Measurements from ENCODE around the gene RIPK3. TPM values are rescaled to one million over a fixed set of nuclear protein-coding genes. Genes with fewer than 3 reads are reported as not detected.
"Not testable (repeated sequence)": the region's sequence is repeated elsewhere in the genome, so short reads cannot be mapped to it uniquely, and the experiment has no call there.

The RIPK3 gene
- polyA plus RNA-seq, 5 donors = 2.1 to 3.6 (median 2.8) TPM

DNA sequence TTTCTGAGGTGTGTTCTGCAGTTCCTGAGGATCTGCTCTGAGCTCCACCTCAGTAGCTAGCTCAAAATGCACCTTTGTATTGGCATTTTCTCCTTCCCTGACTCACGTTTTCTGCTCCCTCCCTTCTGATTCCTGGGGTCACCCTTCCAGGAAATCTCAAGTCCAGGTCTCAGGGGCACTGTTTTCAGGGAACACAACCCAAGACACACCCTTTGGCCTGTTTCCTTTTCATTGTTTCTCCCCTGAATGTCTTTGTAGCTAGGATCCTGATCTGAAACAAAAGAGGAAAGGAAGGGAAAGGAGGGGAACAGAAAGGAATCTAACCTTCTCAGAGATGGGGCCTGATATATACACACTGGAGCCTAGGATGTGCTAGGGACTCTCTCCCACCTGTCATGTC is 7.3 kb upstream of the RIPK3 start:
- DNase-seq = no peak

GRCh38 chr14:24343795-24344660 is 4.2 kb upstream of the RIPK3 start:
- no peak for DNase-seq

- DNase-seq = no peak
Measured at GRCh38 chr14:24342889-24343288, 3.1 kb upstream of the RIPK3 start.

GRCh38 chr14:24340606-24341005 is 815 bp upstream of the RIPK3 start:
- DNase-seq = no peak

GRCh38 chr14:24338843-24339242 is 948 bp downstream of the RIPK3 start:
- DNase-seq = no peak

DNA sequence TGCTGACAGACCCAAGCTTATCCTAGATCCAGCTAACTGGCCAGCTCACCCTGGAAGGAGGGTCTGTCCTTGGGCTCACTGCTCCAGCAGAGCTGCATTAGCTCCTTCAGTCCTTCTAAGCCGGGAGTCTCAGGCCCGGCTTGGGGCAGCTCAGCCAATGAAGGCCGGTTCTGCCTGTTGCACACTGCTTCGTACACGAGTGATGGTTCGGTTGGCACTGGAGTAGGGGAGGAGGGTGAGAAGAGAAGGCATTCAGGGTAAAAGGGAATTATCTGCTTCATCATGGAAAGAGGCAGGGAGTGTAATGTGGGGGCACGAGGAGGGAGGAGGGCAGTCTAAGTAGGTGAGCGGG is 2.0 kb downstream of the RIPK3 start:
- DNase-seq = no peak

DNA sequence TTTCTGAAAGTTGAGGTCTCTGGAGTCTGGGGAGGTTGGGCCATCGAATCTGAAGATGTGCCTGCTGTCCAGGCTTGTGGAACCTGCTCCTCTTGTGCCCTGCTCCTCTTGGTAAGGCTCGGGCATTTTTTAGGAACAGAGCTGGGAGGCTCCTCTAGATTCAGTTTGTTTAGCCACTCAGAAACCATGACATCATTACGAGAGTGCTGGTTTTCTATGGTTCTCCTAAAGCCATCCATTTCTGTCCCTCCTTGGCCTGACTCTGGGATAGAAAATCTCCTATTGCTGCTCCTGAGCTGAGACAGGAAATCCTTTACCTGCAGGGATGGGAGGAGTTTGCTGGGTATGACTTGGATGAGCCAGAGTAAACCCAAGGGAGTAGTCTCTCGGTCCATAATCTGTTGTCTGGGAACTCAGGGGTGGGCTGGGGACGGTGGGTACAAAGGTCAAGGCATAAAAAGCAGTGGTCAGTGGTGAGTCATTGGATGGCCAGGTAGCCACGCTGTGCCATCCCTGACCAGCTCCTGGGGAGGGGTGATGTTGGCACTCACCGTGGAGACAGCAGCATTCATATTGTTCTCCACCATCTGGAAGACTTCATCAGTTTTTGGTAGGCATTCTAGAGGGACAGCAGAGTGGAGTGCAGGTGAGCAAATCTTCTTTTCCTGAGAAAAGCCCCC is 2.5 kb downstream of the RIPK3 start:
- DNase-seq = no peak

DNA sequence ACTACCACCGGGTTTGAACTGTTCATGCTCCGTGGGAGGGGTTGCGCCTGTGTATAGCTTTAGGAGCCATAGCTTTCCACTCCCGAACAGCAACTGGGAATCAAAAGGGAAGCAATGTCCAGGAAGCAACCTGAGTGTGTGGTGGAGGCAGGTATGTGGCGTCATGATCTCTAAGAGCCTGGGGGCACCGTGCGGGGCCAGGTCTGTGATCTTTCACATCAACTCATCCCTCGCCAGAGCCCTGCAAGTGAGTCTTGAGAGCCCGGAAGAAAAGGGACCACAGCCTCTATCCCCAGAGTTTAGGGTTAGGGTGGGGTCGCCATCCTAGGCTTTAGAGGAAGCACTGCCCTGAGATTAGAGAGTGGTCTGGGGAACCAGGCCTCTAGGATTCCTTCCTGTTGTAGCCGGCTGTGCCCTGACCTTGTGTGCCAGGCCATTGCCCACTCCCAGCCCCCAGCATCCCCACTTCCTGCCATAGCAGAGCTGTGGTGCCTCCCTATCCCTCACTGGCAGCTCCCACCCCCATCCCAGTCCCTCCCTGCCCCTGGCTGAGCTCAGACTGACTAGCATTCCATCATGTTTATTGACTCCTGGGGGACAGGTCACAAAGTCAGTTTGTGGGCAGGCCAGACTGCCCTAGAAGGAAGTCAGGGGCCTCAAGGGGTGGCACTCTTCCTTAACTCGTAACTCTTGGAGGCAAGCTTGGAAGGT is 4.2 kb downstream of the RIPK3 start:
- DNase-seq = no peak

DNA sequence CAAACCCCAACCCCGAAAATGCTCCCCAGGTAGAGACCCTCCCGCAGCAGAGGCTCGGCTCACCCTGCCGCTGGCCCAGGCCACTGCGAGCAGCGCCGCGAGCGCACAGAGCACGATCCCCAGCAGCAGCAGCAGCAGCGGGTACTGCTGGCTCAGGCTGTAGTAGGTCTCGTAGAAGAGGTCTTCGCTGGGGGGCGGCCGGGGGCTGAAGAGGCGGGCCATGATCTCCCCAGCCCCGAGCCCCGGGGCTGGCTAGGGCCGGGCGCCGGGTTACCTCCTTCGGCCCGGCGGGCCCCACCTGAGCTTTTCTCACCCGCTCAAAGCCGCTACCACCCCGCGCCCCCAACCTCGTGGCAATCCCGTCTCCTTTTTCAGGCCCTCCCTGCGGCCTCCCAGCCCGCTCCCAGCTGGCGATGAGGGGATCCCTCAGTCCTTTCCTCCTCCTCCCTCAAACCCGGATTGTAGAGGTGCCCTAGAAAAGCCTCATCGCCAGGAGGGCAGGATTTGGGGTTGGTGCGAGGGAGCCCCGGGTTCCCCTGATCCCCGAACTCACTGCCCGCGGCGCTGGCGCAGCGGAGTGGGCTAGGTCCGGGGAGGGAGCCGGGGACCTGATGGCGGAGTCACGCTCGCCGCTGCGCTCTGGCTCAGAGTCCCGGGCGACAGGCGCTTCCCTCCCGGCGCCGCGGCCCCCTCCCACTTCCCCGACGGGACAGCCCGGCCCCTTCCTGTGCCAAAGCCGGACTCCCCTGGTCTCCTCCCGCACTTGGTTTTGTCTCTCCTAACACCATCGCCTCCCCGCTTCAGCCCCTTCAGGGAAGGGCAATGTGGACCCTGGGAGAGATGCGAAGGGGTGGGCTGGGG is 5.1 kb downstream of the RIPK3 start, which contains the start of gene ADCY4:
Gene ADCY4 (minus strand): TSS at position 641 of the 861 bp plus-strand sequence. CDS start 419 bp downstream, at position 222.
- DNase-seq = no peak

DNA sequence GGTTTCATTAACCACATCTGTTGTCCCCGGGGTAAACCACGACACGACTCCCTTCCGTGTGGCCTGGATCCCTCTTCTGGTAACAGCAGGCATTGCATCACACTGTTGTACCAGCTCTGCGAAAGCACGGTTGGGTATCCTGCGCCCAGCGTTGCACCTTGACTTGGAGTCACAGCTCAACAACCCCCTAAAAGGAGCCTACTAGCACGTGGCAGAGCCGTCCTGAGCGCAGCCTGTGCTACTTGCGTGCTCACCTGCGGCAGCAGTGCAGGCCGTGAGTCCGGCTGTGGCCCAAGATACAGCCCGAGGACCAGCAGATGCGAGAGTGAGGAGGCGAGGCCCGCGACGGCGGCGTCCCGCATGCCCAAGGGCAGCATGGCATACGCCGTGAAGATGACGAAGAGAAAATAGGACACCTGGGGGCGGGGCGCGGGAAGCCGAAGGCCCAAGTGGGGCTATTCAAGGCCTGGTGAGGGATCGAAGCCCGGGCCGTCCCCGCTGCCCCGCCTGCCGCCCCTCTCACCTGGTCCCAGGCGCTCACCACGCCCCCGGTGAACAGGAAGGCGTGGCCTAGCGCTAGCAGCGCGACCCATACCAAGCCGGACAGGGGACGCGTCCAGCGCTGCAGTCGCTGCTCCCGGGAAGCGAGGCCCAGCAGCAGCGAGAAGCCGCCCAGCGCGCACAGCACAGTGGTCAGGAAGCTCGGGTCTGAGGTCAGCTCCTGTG is 7.4 kb downstream of the RIPK3 start:
- DNase-seq = peak; percentile 43 to 56

DNA sequence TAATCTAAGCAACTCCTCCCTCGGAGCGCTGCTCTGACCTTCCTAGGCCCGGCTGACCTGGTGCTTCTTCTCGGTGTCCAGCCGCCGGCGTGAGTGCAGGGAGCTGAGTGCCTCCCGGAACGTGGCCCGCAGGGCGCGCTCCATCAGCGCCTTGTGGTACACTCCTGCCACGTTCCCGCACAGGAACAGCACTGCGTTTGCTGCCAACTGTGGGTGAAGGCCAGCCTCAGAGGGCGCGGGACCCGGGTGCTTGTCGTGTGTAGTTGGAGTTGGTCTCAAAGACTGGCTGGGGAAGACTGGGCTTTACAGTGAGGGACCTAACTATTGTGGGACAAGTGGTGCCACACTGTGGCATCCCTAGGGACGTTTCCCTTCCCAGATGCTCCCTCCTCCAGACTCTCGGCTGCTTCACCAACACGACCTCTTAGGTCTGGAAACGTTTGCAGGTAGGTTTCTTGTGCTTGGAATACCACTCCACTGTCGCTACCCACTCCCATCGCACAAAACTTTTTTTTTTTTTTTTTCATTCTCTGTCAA is 8.0 kb downstream of the RIPK3 start:
- no peak for DNase-seq

- no peak for DNase-seq
Measured at GRCh38 chr14:24330973-24331674, 8.7 kb downstream of the RIPK3 start.

DNA sequence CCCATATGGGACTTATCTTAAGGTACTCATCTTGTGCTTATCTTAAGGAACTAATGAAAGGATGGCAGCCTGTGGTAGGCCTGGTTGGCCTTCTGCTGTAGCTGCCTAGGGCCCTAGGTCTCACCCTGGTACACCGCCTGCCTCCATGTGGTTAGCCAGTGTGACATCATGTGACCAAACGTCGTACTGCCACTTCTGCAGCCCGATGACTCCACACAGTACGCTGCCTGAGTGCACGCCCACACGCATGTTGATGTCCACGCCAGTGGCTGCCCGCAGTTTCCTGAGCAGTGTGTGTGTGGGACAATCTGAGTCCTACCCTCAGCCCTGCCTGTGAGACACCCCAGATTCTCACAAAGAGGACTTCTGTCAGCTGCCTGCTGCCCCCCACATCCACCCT is 10.1 kb downstream of the RIPK3 start:
- DNase-seq = no peak

DNA sequence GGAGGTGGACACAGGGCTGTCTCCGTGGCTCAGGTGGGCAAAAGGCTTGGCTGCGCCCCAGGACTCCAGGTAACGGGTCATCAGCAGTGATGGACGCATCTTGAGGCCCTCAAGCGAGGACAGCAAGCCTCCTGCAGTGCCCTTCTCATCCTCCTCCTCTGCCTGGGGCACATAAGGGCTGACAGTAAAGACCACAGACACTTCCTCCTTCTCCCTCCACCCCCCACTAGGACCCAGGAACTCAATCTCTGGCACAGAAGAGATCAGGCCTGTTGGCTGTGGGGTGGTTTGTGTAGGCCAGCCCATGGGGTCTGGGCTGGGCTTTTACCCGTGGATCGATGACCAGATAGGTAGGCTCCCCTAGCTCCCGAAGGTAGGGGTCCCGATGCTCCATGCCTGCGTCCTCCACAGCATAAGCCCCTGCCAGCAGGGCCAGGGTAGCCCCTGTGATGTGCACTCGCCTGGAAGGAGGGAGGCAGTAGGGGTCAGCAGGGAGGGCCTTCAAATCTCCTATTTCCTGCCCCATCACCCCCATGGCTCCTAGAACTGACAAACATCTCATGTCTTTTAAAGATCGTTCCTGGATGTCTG is 10.6 kb downstream of the RIPK3 start:
- DNase-seq = no peak

- not testable (repeated sequence) for DNase-seq
Measured at GRCh38 chr14:24327914-24328313, 11.9 kb downstream of the RIPK3 start.

DNA sequence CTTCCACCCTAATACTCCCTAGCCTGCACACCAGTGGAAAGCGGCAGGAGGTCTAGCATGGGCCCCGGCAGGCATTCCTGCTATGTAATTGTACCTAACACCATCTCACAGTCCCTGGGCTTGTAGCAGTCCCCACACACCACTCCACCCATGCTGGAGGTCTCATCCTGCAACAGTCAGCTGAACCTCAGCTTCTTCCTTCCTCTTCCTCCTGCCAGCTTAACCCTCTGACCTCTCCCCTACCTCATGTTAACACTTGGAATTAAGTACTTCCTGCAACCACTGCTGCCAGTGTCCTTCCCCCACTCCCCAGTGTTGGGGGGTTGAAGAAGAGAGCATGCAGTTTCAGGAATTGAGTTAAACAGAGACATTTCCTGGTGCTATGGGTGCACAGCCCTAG is 12.5 kb downstream of the RIPK3 start:
- no peak for DNase-seq

GRCh38 chr14:24325963-24326362 is 13.8 kb downstream of the RIPK3 start:
- no peak for DNase-seq

DNA sequence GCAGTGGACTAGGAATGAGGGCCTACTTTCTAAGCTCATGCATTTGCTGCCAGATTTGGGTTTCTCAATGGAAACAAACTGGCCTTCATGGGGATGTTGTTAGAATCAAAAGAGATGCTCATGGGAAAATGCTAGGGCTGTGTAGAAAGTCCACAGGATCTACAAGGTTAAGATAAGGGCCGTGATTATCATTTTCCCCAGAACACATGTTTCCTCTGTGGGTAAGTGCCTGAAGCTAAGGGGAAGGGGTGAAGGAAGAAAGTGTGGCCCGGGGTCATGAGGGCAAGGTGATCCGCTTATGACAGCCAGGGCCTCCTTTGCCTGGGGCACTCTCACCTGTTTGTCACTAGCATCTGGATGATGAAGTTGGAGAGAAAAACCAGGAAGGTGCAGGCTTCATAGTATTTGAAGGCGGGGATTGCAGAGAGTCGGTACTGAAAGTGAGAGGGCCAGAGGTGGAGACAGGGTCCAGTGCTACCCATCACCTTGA is 14.7 kb downstream of the RIPK3 start:
- no peak for DNase-seq

- no peak for DNase-seq
Measured at GRCh38 chr14:24324024-24324423, 15.8 kb downstream of the RIPK3 start.
